K562 (cell line): Measurements from ENCODE around the gene RHEB. TPM values are rescaled to one million over a fixed set of nuclear protein-coding genes. Genes with fewer than 3 reads are reported as not detected.
A peak's percentile ranks its signal among the peaks of the same experiment; 100 is the strongest.
"Not testable (repeated sequence)": the region's sequence is repeated elsewhere in the genome, so short reads cannot be mapped to it uniquely, and the experiment has no call there.

Experiments used
- BHLHE40 ChIP-seq: IDR thresholded peaks from 2 replicates; pipeline ENCODE4 v1.6.1; 2011; ENCODE audit warnings: low read length, improper control_type of control experiment
- CREM ChIP-seq: IDR thresholded peaks from 2 replicates; pipeline ENCODE4 v1.6.1; 2014; ENCODE audit warnings: antibody characterized with exemption, low read depth
- CTBP1 ChIP-seq: fragments of 450-650 bp; IDR thresholded peaks from 2 replicates; pipeline ENCODE4 v1.6.1; 2016; ENCODE audit warnings: borderline replicate concordance
- ERF ChIP-seq: fragments of 450-650 bp; formaldehyde crosslinking; IDR thresholded peaks from 2 replicates; pipeline ENCODE4 v1.4.0; 2020; ENCODE audit warnings: mild to moderate bottlenecking, mixed read lengths
- L3MBTL2 ChIP-seq: fragments of 450-650 bp; IDR thresholded peaks from 2 replicates; pipeline ENCODE4 v1.6.1; 2016; ENCODE audit warnings: mild to moderate bottlenecking, moderate library complexity
- NR4A1 ChIP-seq, 2 experiments: fragments of 250-450 bp in 1 of 2; fragments of 450-650 bp in 1 of 2; sonication (Bioruptor Pico) in 1 of 2; IDR thresholded peaks; 2 replicates each; pipeline versions ENCODE4 v1.4.0 to v1.6.1; 2016 to 2020; ENCODE audit warnings: mild to moderate bottlenecking in 2 of 2, missing compliant biosample characterization in 1 of 2, missing genetic modification characterization in 1 of 2, moderate library complexity in 1 of 2
- PHF8 ChIP-seq: fragments of 200-600 bp; sonication (generic); IDR thresholded peaks from 2 replicates; pipeline ENCODE4 v1.6.1; 2012; ENCODE audit warnings: mixed run types, mild to moderate bottlenecking, inconsistent platforms, low read length, moderate library complexity, borderline replicate concordance
- POLR2G ChIP-seq: fragments of 200-400 bp; formaldehyde crosslinking; IDR thresholded peaks from 2 replicates; pipeline ENCODE4 v1.6.1; 2017; ENCODE audit warnings: low read depth, mild to moderate bottlenecking, antibody characterized with exemption, low read length, moderate library complexity
- RBBP5 ChIP-seq: fragments of 200-600 bp; sonication (generic); IDR thresholded peaks from 2 replicates; pipeline ENCODE4 v1.6.1; 2012; ENCODE audit warnings: borderline replicate concordance, mild to moderate bottlenecking, low read length, control low read depth, inconsistent platforms; ENCODE audit not compliant: insufficient read depth, poor library complexity, severe bottlenecking
- SAFB ChIP-seq: fragments of 200-400 bp; formaldehyde crosslinking; IDR thresholded peaks from 2 replicates; pipeline ENCODE4 v1.6.1; 2017; ENCODE audit warnings: low read depth, low read length, borderline replicate concordance
- TGIF2 ChIP-seq: sonication (generic); formaldehyde crosslinking; IDR thresholded peaks from 2 replicates; pipeline ENCODE4 v1.8.1; 2022; ENCODE audit warnings: mild to moderate bottlenecking, missing genetic modification reagents, moderate library complexity
- YY1 ChIP-seq, 3 experiments: IDR thresholded peaks; 2 replicates each; pipeline ENCODE4 v1.6.1; 2011; ENCODE audit warnings: low read length in 2 of 3, mild to moderate bottlenecking in 2 of 3, moderate library complexity in 2 of 3, borderline replicate concordance in 1 of 3, control low read depth in 1 of 3, low read depth in 1 of 3; ENCODE audit not compliant: insufficient read depth in 3 of 3, insufficient replicate concordance in 2 of 3, control insufficient read depth in 1 of 3, insufficient read length in 1 of 3; ENCODE audit errors: extremely low read depth in 1 of 3
- ZBTB1 ChIP-seq: sonication (generic); formaldehyde crosslinking; IDR thresholded peaks from 2 replicates; pipeline ENCODE4 v1.8.1; 2023; ENCODE audit warnings: missing genetic modification reagents, low read depth, mild to moderate bottlenecking, borderline replicate concordance
- ZNF695 ChIP-seq: fragments of 450-650 bp; formaldehyde crosslinking; IDR thresholded peaks from 2 replicates; pipeline ENCODE4 v1.4.0; 2020; ENCODE audit warnings: mild to moderate bottlenecking, moderate library complexity
- ZNF766 ChIP-seq: fragments of 200-800 bp; sonication (Bioruptor generic); conservative IDR thresholded peaks from 2 replicates; pipeline ENCODE4 v1.6.1; 2016; ENCODE audit warnings: missing genetic modification characterization, missing compliant biosample characterization
- polyA plus RNA-seq, 8 experiments: library from polyadenylated mRNA; depleted of rRNA in 4 of 8; stranded (reverse) in 5 of 8; unstranded in 3 of 8; fragments of >200 nt; fragmentation: Nextera tagmentation in 2 of 8; fragmentation: Illumina TruSeq in 1 of 8; extraction: Ambion mirVana in 2 of 8; extraction: Trizol in 1 of 8; gene quantifications; 2 replicates each; pipeline versions ENCODE4 v1.2.1 to v1.2.3, GENCODE V29; 2011 to 2014; ENCODE audit warnings: inconsistent platforms in 1 of 8, missing spikeins in 1 of 8
- total RNA-seq, 7 experiments: library from RNA; depleted of rRNA in 6 of 7; stranded (reverse); fragments of >200 nt in 6 of 7; fragmentation: Illumina TruSeq in 2 of 7; extraction: Trizol in 2 of 7; gene quantifications; 2 replicates each; pipeline versions ENCODE4 v1.2.1 to v1.2.3, GENCODE V29; 2011 to 2021; ENCODE audit warnings: low replicate concordance in 1 of 7
- TF ChIP-seq, protein P1 (sequence below), 3 experiments: fragments of 200-800 bp in 1 of 3; sonication (Bioruptor generic) in 1 of 3; sonication (generic) in 1 of 3; formaldehyde crosslinking in 1 of 3; IDR thresholded peaks; 2 replicates each; pipeline versions ENCODE4 v1.6.1 to v1.8.0; 2016 to 2022; ENCODE audit warnings: mild to moderate bottlenecking in 2 of 3, missing compliant biosample characterization in 2 of 3, missing genetic modification characterization in 2 of 3, missing genetic modification reagents in 1 of 3
- TF ChIP-seq, protein P2 (sequence below), 2 experiments: fragments of 250-450 bp in 1 of 2; fragments of 450-650 bp in 1 of 2; sonication (Bioruptor Pico) in 1 of 2; IDR thresholded peaks; 2 replicates each; pipeline versions ENCODE4 v1.6.1 to v1.8.0; 2016 to 2021; ENCODE audit warnings: mild to moderate bottlenecking in 2 of 2, moderate library complexity in 2 of 2, missing compliant biosample characterization in 1 of 2, missing genetic modification characterization in 1 of 2
- TF ChIP-seq, protein P3 (sequence below): sonication (generic); formaldehyde crosslinking; IDR thresholded peaks from 2 replicates; pipeline ENCODE4 v1.9.0; 2022; ENCODE audit warnings: mild to moderate bottlenecking, missing genetic modification reagents

Gene RHEB
- total and polyA plus RNA-seq, 9 of the 15 experiments (the other 6 are each of a cell fraction or from before 2014, with no cell fraction given): 28.5 to 249 (median 182) TPM

DNA sequence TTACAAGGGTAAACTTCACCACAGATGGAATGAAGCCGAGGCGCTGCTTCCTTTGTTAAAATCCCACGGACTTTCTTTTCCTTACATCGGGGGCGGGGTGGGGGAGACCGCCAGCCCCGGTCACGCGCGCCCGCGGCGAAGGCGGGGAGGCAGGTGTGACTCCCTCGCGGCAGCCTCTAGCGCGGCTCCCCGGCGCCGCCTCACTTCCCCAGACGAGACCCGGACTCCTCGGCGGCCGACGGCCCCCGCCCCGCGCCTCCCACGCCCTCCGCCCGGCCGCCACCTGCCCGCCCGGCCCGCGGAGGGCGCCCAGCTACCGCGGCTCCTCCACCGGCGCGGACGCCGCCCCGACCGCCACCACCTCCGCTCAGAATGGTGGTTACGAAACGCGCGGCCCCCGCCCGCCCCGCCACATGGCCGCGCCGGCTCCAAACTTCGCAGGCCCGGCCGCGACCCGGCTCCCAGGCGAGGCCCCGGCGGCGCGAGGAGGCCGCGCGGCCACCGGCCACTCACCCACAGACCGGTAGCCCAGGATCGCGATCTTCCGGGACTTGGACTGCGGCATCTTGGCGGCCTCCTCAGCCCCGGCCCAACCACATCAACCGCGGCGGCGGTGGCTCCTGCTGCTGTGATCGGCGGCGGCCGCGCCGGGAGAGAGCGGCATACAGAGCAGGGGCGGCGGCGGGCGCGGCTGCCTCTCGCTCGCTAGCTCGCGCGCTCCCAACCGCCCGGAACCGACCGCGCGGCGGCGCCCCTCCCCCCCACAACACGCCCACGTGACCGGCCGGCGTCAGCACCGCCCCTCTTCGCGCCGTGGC is 539 bp downstream of the RHEB start (continued):
- TF ChIP-seq, protein P1, sequence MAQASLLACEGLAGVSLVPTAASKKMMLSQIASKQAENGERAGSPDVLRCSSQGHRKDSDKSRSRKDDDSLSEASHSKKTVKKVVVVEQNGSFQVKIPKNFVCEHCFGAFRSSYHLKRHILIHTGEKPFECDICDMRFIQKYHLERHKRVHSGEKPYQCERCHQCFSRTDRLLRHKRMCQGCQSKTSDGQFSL (CRISPR knock-in tag; IDR thresholded peaks at IDR 0.05): not testable (repeated sequence)
- TF ChIP-seq, protein P1 (tag; IDR thresholded peaks at IDR 0.05): peak in 1 of 2 experiments; percentile 81; a peak in 2 of 4 replicates
- TF ChIP-seq TGIF2: 0 out of 2 replicates have a peak, but pooled peaks have one; percentile 14
- TF ChIP-seq, protein P2, sequence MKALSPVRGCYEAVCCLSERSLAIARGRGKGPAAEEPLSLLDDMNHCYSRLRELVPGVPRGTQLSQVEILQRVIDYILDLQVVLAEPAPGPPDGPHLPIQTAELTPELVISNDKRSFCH (CRISPR knock-in tag; IDR thresholded peaks at IDR 0.05): not testable (repeated sequence)
- TF ChIP-seq, protein P2 (tag; IDR thresholded peaks at IDR 0.05): peak; percentile 66; the same call in 1 of the 2 replicates
- TF ChIP-seq NR4A1 (CRISPR knock-in tag; IDR thresholded peaks at IDR 0.05): not testable (repeated sequence)
- peak; percentile 79 for TF ChIP-seq NR4A1 (tag; IDR thresholded peaks at IDR 0.05)
- TF ChIP-seq ERF (CRISPR knock-in tag): peak; percentile 93
- TF ChIP-seq PHF8: peak; percentile 70
- peak; percentile 85; the same call in 1 of the 2 replicates for TF ChIP-seq L3MBTL2
- peak; percentile 96 for TF ChIP-seq SAFB
- TF ChIP-seq ZNF695 (CRISPR knock-in tag): 0 out of 2 replicates have a peak, but pooled peaks have one; percentile 5
- TF ChIP-seq RBBP5: peak; percentile 84
- 0 out of 2 replicates have a peak, but pooled peaks have one; percentile 60 for TF ChIP-seq ZNF766
- peak; percentile 88 for TF ChIP-seq POLR2G
- TF ChIP-seq CREM: peak; percentile 11; the same call in 1 of the 2 replicates
- peak; percentile 96 for TF ChIP-seq CTBP1
- peak; percentile 77 for TF ChIP-seq ZBTB1
- TF ChIP-seq BHLHE40: peak; percentile 65
- TF ChIP-seq, protein P3, sequence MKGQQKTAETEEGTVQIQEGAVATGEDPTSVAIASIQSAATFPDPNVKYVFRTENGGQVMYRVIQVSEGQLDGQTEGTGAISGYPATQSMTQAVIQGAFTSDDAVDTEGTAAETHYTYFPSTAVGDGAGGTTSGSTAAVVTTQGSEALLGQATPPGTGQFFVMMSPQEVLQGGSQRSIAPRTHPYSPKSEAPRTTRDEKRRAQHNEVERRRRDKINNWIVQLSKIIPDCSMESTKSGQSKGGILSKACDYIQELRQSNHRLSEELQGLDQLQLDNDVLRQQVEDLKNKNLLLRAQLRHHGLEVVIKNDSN (CRISPR knock-in tag): peak; percentile 45; the same call in 1 of the 2 replicates
- peak in 1 of 3 experiments; percentile 62 for TF ChIP-seq YY1 (IDR thresholded peaks at IDR 0.05; ENCODE audit: borderline replicate concordance in 1 of 3, control insufficient read depth in 1 of 3, extremely low read depth in 1 of 3, insufficient read depth in 3 of 3, insufficient read length in 1 of 3, insufficient replicate concordance in 2 of 3, low read depth in 1 of 3, low read length in 2 of 3)
